Activated gamma-delta T cell treated with anti-CD3 and anti-CD28 coated beads, Interleukin-2, amount 50 U/mL, for 16 hours (primary cell): Measurements from ENCODE around the gene ROBO1.
"Not testable (repeated sequence)": the region's sequence is repeated elsewhere in the genome, so short reads cannot be mapped to it uniquely, and the experiment has no call there.

ENCODE experiments used
- DNase-seq: peaks from one replicate; pipeline ENCODE4 v3.0.0-alpha.2; 2020; ENCODE audit warnings: low read depth

The ROBO1 gene

GRCh38 chr3:79368403-79368802 lies 399.4 kb downstream of the ROBO1 start:
- no peak for DNase-seq

- DNase-seq: no peak
Measured at GRCh38 chr3:79367803-79368202, 400.0 kb downstream of the ROBO1 start.

- DNase-seq: no peak
Measured at GRCh38 chr3:79367066-79367465, 400.7 kb downstream of the ROBO1 start.

- no peak for DNase-seq
Measured at GRCh38 chr3:79366414-79366813, 401.4 kb downstream of the ROBO1 start.

- DNase-seq: no peak
Measured at GRCh38 chr3:79364784-79365183, 403.0 kb downstream of the ROBO1 start.

- no peak for DNase-seq
Measured at GRCh38 chr3:79362571-79363270, 405.1 kb downstream of the ROBO1 start.

- no peak for DNase-seq
Measured at GRCh38 chr3:79361748-79362378, 405.9 kb downstream of the ROBO1 start.

GRCh38 chr3:79358327-79358726 lies 409.5 kb downstream of the ROBO1 start:
- DNase-seq: no peak

GRCh38 chr3:79354179-79354688 lies 413.6 kb downstream of the ROBO1 start:
- no peak for DNase-seq

GRCh38 chr3:79351699-79352098 lies 416.1 kb downstream of the ROBO1 start:
- no peak for DNase-seq

- DNase-seq: no peak
Measured at GRCh38 chr3:79344876-79345871, 422.6 kb downstream of the ROBO1 start.

GRCh38 chr3:79341961-79342360 lies 425.8 kb downstream of the ROBO1 start:
- DNase-seq: no peak

GRCh38 chr3:79339846-79340245 lies 428.0 kb downstream of the ROBO1 start:
- no peak for DNase-seq

GRCh38 chr3:79337798-79338197 lies 430.0 kb downstream of the ROBO1 start:
- no peak for DNase-seq

GRCh38 chr3:79329154-79329553 lies 438.6 kb downstream of the ROBO1 start:
- no peak for DNase-seq

- no peak for DNase-seq
Measured at GRCh38 chr3:79326642-79327041, 441.2 kb downstream of the ROBO1 start.

- DNase-seq: not testable (repeated sequence)
Measured at GRCh38 chr3:79325833-79326383, 441.9 kb downstream of the ROBO1 start.

- no peak for DNase-seq
Measured at GRCh38 chr3:79317551-79318518, 450.0 kb downstream of the ROBO1 start.

- DNase-seq: no peak
Measured at GRCh38 chr3:79314962-79315361, 452.8 kb downstream of the ROBO1 start.

- no peak for DNase-seq
Measured at GRCh38 chr3:79314544-79314943, 453.3 kb downstream of the ROBO1 start.

- no peak for DNase-seq
Measured at GRCh38 chr3:79310016-79310415, 457.8 kb downstream of the ROBO1 start.
